Measurements from ENCODE around the gene TPRG1. TPM values are rescaled to one million over a fixed set of nuclear protein-coding genes. Genes with fewer than 3 reads are reported as not detected.
A peak's percentile ranks its signal among the peaks of the same experiment; 100 is the strongest.

Gene TPRG1
- total RNA-seq, 4 donors from 2014 or later: 2.8 to 4.3 (median 3.1) TPM

DNA sequence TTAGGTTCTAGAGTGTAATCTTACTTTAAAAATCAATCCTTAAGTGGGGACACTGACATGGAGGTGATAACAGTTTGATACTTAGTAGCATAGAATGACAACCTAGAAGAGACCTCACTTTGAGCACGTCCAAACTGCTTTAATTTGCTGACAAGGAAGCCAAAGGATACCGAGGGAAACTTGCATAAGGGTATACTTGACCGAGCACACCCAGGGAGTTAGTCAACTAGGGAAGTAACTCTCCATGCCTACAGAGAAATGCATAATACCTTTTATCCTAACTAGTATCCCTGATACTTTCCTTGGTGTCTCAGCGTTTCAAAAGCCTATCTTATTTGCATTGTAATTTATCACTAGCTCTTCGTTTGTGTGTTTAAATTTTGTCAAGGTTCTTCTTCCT is 5.5 kb upstream of the TPRG1 start:
- WGBS: 82% methylated on average over 5 of the region's 5 CpGs
- Histone ChIP-seq H3K4me1 (no peaks in the 10 kb centered on the region), H3K27me3 (no peaks in the 10 kb centered on the region)

DNA sequence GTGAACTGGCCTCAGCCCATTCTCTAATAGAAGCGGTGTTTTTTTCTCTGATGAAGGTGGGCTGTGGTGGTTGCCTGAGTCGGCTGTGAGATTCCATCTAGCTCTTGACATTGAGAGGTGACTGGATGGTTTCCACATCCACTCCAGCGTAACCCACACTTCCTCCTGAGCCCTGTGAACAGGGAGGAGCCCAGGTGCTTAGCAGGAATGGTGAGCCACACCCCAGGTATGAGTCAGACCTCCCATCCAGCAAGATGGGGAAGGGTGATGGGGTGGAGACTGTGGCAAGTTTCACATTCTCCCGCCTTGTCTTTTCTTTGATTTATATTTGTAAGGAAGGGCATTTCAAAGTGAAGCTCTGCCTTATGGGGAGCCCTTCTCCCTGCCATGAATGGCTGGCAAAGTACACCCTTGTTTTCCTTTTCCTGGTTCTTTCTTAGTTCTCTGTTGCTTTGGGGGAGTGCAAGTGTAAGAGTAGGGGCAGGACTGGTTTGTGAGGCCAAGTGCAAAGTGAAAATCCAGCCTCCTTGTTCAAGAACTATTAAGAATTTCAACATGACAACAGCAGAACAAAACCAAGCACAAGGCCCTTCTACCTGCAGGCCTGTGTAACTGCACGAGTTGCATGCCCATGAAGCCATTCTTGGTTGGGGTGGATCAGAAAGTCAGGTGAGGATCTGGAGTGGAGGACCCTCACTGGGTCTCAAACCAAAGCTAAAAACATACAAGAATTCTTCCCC is 4.6 kb upstream of the TPRG1 start:
- Histone ChIP-seq H3K36me3 (no peaks in the 10 kb centered on the region), H3K9me3 (no peaks in the 10 kb centered on the region), H3K27ac (replicated peaks in 1 of 4) (no peak overlapping the region), H3K4me3 (no peak overlapping the region), H3K4me1 (no peaks in the 10 kb centered on the region), H3K27me3 (no peaks in the 10 kb centered on the region)
- intact Hi-C loops (cut with DNase I): no loop called here
- WGBS: 86% methylated on average over 5 of the region's 5 CpGs
- no peak for TF ChIP-seq POLR2A (IDR thresholded peaks at IDR 0.05; ENCODE audit: low read depth)
- TF ChIP-seq, protein P1, sequence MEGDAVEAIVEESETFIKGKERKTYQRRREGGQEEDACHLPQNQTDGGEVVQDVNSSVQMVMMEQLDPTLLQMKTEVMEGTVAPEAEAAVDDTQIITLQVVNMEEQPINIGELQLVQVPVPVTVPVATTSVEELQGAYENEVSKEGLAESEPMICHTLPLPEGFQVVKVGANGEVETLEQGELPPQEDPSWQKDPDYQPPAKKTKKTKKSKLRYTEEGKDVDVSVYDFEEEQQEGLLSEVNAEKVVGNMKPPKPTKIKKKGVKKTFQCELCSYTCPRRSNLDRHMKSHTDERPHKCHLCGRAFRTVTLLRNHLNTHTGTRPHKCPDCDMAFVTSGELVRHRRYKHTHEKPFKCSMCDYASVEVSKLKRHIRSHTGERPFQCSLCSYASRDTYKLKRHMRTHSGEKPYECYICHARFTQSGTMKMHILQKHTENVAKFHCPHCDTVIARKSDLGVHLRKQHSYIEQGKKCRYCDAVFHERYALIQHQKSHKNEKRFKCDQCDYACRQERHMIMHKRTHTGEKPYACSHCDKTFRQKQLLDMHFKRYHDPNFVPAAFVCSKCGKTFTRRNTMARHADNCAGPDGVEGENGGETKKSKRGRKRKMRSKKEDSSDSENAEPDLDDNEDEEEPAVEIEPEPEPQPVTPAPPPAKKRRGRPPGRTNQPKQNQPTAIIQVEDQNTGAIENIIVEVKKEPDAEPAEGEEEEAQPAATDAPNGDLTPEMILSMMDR (IDR thresholded peaks at IDR 0.05): no peak
- TF ChIP-seq POLR2AphosphoS5 (IDR thresholded peaks at IDR 0.05): no peak
- no peak for TF ChIP-seq EP300 (IDR thresholded peaks at IDR 0.05)
- DNase-seq (ENCODE audit: extremely low spot score): no peak

More for the DNA sequence above, 5.5 kb upstream of the TPRG1 start:
- Histone ChIP-seq H3K9me3 (no peaks in the 10 kb centered on the region), H3K4me3 (no peak overlapping the region), H3K27ac (replicated peaks in 1 of 4) (no peak overlapping the region), H3K36me3 (no peaks in the 10 kb centered on the region)
- no peak for DNase-seq (ENCODE audit: extremely low spot score)
- no peak for TF ChIP-seq POLR2AphosphoS5 (IDR thresholded peaks at IDR 0.05)
- TF ChIP-seq EP300 (IDR thresholded peaks at IDR 0.05): no peak
- TF ChIP-seq, protein P1 (IDR thresholded peaks at IDR 0.05): no peak
- no peak for TF ChIP-seq POLR2A (IDR thresholded peaks at IDR 0.05; ENCODE audit: low read depth)
- intact Hi-C loops (cut with DNase I): no loop called here

DNA sequence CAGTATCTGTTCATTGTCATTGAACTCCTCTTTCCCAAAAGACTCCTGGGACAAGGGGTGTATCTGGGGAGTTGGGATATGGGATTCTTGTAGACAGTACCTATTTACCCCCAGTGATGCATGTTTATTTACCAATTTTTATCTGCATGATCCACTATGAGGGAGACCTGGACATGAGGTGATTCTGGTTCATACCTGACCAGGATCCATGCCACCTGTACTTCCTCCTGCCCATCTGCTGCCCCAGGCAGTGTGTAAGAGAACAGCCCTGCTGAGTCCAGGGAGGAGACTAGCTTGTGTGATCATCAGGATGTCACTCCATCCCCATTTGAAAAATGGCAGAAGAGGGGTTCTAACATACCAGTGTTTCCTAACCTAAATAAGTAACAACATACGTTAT is 3.1 kb upstream of the TPRG1 start:
- Histone ChIP-seq H3K9me3 (no peaks in the 10 kb centered on the region), H3K4me3 (no peak overlapping the region), H3K36me3 (no peaks in the 10 kb centered on the region), H3K27ac (replicated peaks in 1 of 4) (no peak overlapping the region), H3K27me3 (no peaks in the 10 kb centered on the region), H3K4me1 (no peaks in the 10 kb centered on the region)
- no peak for TF ChIP-seq POLR2A (IDR thresholded peaks at IDR 0.05; ENCODE audit: low read depth)
- no peak for TF ChIP-seq POLR2AphosphoS5 (IDR thresholded peaks at IDR 0.05)
- TF ChIP-seq EP300 (IDR thresholded peaks at IDR 0.05): no peak
- TF ChIP-seq, protein P1 (IDR thresholded peaks at IDR 0.05): no peak
- 87% methylated on average over 1 of the region's 1 CpG for WGBS
- intact Hi-C loops (cut with DNase I): no loop called here
- DNase-seq (ENCODE audit: extremely low spot score): peak; percentile 53

DNA sequence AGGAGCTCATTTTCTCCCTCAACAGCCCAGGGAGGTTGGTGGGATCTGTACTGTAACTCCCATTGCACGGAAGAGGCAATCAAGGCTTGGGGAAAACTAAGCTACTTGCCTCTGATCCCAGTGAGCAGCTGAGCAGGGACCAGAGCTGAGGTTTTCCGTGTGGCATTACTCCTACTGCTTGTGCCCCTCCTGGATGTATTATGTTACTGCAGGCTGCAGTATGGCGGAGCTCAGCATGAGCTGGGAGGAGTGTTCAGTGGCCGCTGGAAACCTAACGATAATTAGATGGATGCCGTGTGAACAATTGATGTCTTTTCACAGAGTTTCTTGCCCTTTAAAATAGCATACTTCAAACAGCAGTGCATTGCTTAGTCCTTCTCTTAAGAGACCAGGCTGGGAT is 2.0 kb upstream of the TPRG1 start:
- H3K4me3 ChIP-seq: no peak overlapping the region
- no peaks in the 10 kb centered on the region for H3K9me3 ChIP-seq
- no peaks in the 10 kb centered on the region for H3K27me3 ChIP-seq
- intact Hi-C loops (cut with DNase I): no loop called here
- H3K4me1 ChIP-seq: no peaks in the 10 kb centered on the region
- no peak overlapping the region for H3K27ac ChIP-seq (replicated peaks in 1 of 4)
- TF ChIP-seq, protein P1 (IDR thresholded peaks at IDR 0.05): no peak
- TF ChIP-seq POLR2AphosphoS5 (IDR thresholded peaks at IDR 0.05) (no peak), EP300 (IDR thresholded peaks at IDR 0.05) (no peak), POLR2A (IDR thresholded peaks at IDR 0.05; ENCODE audit: low read depth) (no peak)
- DNase-seq (ENCODE audit: extremely low spot score): peak; percentile 74
- WGBS: 89% methylated on average over 6 of the region's 6 CpGs
- H3K36me3 ChIP-seq: no peaks in the 10 kb centered on the region

DNA sequence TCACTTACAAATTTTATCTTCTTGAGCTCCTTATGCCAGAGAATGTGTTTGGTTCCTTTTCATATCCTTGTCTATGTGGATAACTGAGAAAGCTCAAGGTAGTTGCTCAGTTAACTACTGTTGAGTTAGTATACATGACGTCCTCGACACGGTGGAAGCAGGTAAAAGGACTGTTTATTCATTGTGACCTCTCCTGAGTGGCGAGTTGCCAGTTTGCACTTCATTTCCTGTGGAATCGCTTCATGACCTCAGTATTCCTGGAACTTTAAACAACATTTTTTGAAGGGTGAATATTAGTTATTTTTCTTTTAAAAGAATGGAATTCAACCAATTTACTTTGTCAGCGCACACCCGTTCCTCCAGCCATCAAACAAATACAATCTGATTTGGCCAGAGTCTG is 1.2 kb upstream of the TPRG1 start:
- no peak overlapping the region for H3K27ac ChIP-seq (replicated peaks in 1 of 4)
- intact Hi-C loops (cut with DNase I): no loop called here
- 30% methylated on average over 7 of the region's 7 CpGs for WGBS
- H3K27me3 ChIP-seq: no peaks in the 10 kb centered on the region
- H3K36me3 ChIP-seq: no peaks in the 10 kb centered on the region
- TF ChIP-seq, protein P1 (IDR thresholded peaks at IDR 0.05): no peak
- TF ChIP-seq EP300 (IDR thresholded peaks at IDR 0.05) (no peak), POLR2AphosphoS5 (IDR thresholded peaks at IDR 0.05) (no peak), POLR2A (IDR thresholded peaks at IDR 0.05; ENCODE audit: low read depth) (no peak)
- H3K9me3 ChIP-seq: no peaks in the 10 kb centered on the region
- no peaks in the 10 kb centered on the region for H3K4me1 ChIP-seq
- peak; percentile 87 for DNase-seq (ENCODE audit: extremely low spot score)
- H3K4me3 ChIP-seq: no peak overlapping the region
